Eye (tissue), 1 donor: ENCODE measurements around the gene DTNB.
"Not testable (repeated sequence)": the region's sequence is repeated elsewhere in the genome, so short reads cannot be mapped to it uniquely, and the experiment has no call there.

Source experiments
- DNase-seq: peaks from one replicate; pipeline ENCODE4 v3.0.0-alpha.2; 2015

DTNB gene

DNA sequence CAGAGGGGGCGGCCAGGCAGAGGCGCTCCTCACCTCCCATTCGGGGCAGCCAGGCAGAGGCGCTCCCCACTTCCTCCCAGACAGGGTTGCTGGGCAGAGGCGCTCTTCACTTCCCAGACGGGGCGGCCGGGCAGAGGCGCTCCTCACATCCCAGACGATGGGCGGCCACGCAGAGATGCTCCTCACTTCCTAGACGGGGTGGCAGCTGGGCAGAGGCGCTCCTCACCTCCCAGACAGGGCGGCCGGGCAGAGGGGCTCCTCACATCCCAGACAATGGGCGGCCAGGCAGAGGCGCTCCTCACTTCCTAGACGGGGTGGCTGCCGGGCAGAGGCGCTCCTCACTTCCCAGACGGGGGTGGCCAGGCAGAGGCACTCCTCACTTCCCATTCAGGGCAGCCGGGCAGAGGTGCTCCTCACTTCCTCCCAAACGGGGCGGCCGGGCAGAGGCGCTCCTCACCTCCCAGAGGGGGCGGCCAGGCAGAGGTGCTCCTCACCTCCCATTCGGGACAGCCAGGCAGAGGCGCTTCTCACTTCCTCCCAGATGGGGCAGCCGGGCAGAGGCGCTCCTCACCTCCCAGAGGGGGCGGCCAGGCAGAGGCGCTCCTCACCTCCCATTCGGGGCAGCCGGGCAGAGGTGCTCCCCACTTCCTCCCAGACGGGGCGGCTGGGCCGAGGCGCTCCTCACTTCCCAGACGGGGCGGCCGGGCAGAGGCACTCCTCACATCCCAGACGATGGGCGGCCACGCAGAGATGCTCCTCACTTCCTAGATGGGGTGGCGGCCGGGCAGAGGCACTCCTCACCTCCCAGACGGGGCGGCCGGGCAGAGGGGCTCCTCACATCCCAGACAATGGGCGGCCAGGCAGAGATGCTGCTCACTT lies 137.7 kb downstream of the DTNB start:
- DNase-seq: not testable (repeated sequence)

DNA sequence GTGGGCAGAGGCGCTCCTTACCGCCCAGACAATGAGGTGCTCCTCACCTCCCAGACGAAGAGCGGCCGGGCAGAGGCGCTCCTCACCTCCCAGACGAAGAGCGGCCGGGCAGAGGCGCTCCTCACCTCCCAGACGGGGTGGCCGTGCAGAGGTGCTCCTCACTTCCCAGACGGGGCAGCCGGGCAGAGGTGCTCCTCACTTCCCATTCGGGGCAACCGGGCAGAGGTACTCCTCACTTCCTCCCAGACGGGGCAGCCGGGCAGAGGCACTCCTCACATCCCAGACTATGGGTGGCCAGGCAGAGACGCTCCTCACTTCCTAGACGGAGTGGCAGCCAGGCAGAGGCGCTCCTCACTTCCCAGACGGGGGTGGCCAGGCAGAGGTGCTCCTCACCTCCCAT lies 138.4 kb downstream of the DTNB start:
- DNase-seq: not testable (repeated sequence)

DNA sequence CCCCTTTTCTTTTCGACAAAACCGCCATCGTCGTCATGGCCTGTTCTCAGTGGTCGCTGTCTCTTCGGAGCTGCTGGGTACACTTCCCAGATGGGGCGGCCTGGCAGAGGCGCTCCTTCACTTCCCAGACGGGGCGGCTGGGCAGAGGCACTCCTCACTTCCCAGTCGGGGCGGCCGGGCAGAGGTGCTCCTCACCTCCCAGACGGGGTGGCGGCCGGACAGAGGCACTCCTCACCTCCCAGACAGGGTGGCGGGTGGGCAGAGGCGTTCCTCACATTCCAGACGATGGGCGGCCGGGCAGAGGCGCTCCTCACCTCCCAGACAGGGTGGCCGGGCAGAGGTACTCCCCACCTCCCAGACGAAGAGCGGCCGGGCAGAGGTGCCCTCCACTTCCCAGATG lies 138.9 kb downstream of the DTNB start:
- no peak for DNase-seq

DNA sequence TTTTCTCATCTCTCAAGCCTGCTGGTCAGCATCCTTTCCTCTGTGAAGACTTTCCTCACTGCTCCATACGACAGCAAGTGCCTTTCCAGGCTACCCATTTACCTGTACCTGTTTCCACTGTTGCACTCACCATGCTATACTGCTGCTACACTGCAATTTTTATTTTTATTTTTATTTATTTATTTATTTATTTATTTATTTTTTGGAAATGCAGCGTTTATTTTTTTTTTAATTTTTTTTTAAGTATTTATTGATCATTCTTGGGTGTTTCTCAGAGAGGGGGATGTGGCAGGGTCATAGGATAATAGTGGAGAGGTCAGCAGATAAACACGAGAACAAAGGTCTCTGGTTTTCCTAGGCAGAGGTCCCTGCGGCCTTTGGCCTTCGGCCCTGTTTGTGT lies 139.6 kb downstream of the DTNB start:
- DNase-seq: not testable (repeated sequence)

GRCh38 chr2:25532521-25532920 lies 140.9 kb downstream of the DTNB start:
- no peak for DNase-seq

DNA sequence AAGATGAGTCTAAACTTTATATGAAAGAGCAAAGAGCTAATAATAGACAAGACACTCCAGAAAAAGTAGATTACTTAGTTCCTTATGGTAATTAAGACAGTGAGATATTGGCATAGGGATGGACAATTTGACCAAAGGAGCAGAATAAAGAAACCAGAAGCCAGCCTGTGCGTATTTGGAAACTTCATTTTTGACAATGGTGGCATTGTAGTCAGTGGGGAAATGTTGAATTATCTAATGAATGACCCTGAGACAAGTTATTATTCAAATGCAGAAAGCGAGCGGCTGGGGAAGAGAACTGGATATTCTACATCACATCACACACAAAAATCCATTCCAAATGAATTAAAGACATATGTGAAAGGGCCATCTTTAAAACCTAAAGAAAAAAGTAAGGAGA lies 144.3 kb downstream of the DTNB start:
- DNase-seq: no peak

- no peak for DNase-seq
These were observed 145.2 kb downstream of the DTNB start for GRCh38 chr2:25528173-25528572.

DNA sequence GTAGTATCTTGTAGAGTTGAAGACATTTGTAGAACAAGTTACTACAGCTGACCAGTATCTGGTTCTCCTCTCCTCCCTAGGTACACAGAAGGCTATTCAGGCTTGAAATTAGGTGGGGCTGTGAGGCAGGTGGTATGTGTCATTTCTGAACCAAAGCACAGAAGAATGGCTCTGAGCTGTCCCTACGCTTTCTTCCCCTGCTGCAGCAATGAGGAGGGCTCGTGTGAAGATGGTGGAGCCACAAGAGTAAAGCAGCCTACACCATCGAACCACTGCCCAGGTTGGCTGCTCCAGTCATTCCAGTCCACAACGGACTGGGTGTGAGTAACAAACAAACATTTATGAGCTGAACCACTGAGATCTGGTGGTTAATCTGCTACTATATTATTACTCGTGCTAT lies 148.9 kb downstream of the DTNB start:
- no peak for DNase-seq

DNA sequence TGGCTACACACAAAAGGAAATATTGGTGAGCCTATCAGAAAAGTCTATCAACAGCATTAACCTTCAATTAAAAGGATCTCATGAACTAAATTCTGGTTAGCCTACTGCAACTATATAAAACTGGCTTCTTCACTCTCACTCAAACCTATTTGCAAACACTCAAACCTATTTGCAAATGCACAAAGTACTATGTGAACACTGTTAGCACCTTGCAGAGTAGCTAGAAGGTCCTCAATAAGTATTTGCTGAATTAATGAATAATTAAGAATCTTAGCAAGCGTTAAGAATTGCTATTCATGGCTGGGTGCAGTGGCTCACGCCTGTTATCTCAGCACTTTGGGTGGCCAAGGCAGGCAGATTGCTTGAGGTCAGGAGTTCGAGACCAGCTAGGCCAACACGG lies 150.3 kb downstream of the DTNB start:
- no peak for DNase-seq

GRCh38 chr2:25521665-25522387 lies 151.6 kb downstream of the DTNB start:
- DNase-seq: peak; percentile 85

GRCh38 chr2:25521126-25521525 lies 152.3 kb downstream of the DTNB start:
- no peak for DNase-seq

DNA sequence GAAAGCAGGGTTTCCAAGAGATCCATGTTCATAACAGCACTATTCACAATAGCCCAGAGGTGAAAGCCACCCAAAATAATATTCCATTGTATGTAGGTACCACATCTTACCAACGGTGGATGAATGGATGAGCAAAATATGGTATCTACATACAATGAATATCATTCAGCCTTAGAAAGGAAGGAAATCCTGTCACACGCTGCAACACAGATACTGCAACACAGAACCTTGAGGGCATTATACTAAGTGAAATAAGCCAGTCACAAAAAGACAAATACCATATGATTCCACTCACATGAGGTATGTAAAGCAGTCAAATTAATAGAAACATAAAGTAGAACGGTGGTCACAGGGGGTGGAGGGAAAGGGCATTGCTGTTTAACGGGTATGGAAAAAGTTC lies 155.7 kb downstream of the DTNB start:
- DNase-seq: no peak

DNA sequence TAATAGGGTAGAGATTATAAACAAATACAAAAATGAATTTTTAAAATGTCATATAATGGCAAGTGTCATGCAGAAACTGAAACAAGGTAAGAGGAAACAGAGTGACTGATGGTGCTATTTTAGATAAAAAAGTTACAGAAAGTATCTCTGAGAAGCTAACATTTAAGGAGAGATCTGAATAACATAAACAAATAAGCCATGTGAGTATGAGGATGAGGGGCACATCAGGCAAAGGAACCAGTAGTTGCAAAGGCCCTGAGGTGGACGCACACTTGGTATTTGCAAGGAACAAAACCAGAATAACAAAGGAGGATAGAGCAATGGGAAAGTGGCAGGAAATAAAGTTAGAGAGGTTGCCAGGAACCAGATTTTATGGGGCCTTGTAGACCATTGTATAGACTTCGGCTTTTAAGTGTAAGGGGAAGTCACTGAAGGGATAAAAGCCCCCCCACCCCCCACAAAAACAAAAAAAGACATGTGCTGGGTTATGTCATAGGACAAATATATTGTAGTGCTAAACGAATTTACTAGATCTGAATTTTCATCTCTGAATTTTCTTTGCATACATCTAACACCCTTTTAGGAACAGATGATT lies 159.2 kb downstream of the DTNB start:
- no peak for DNase-seq

DNA sequence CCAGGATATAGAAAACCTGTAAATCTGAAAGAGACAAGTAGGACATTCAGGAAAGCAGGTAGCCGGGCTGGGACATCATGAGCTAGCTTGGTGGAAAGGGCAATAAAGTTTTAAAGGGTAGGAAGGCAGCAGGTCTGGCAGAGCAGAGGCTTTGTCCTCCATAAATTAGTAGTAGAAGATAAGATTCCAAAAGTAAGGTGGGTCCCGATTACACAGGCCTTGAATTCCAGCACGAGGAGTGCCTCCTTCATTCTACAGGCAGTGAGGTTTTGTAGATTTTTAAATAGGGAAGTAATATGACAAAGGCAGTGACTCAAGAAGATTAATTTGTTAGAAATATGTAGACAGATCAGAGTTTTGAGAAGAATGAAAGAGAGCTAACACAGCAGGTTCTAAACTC lies 160.7 kb downstream of the DTNB start:
- DNase-seq: no peak

DNA sequence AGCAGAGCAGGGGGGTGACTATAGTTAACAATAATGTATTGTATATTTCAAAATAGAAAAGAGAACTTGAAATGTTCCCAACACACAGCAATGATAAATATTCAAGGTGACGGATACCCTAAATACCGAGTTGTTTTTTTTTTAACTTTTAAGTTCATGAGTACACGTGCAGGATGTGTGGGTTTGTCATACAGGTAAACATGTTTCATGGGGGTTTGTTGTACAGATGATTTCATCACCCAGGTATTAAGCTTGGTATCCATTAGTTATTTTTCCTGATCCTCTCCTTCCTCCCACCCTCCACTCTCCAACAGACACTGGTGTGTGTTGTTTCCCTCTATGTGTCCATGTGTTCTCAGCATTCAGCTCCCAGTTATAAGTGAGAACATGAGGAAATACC lies 167.2 kb downstream of the DTNB start:
- no peak for DNase-seq

DNA sequence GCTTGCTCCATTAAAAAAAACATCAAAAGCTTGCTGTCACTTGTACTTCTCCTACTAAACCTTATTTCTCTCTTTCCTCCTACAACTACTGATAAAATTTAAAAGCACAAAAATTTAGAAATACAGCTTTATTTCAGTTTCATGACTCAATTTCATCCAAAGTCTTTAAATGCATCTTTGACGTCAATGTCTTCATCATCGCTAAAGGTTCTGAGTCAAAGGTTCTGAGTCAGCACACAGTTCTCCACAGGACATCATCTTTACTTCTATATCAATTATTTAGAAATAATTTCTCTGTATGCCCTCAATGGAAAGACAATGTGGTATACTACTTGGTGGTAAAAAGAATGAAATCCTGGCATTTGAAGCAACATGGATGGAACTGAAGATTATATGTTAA lies 167.8 kb downstream of the DTNB start:
- no peak for DNase-seq

DNA sequence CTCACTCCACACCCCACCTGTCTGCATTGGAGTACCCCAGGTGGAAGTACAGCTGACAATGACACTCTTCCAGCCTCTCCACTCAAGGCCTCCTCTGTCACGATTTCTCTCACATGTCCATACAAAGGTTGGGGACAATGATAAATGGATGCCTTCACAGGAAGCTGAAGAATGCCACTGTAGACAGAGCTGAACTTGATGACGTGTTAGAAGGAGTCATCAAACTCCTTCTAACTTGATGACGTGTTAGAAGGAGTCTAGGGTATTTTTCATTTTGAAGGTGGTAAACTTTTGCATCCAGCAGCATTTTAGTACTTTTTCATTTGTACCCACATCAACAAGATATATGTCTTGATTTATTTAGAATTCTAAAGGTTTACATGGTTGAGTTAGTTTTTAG lies 168.2 kb downstream of the DTNB start:
- no peak for DNase-seq

GRCh38 chr2:25504266-25504665 lies 169.1 kb downstream of the DTNB start:
- DNase-seq: no peak

- no peak for DNase-seq
These were observed 174.2 kb downstream of the DTNB start for GRCh38 chr2:25499157-25499556.

DNA sequence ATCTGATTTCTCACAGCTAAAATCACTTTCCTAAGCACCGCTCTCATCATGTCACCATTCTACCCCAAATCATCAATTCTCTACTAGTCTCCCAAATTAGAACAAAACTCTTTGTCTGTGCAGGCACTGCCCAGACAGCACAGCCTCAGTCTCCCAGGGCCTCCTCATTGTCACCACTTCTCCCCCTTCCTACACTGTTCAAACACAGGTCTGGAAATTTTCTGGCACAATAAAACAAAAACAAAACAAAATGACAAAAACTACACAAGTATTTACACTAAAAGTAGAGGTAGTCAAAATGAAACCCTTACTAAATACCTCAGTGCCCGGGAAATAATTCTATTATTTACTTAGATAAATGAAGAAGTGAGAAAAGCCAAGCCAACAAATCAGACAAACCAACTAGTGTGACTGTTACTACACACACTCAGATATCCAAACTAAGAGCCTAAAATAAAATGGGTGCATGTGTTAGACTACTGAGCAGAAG lies 175.4 kb downstream of the DTNB start:
- DNase-seq: no peak

DNA sequence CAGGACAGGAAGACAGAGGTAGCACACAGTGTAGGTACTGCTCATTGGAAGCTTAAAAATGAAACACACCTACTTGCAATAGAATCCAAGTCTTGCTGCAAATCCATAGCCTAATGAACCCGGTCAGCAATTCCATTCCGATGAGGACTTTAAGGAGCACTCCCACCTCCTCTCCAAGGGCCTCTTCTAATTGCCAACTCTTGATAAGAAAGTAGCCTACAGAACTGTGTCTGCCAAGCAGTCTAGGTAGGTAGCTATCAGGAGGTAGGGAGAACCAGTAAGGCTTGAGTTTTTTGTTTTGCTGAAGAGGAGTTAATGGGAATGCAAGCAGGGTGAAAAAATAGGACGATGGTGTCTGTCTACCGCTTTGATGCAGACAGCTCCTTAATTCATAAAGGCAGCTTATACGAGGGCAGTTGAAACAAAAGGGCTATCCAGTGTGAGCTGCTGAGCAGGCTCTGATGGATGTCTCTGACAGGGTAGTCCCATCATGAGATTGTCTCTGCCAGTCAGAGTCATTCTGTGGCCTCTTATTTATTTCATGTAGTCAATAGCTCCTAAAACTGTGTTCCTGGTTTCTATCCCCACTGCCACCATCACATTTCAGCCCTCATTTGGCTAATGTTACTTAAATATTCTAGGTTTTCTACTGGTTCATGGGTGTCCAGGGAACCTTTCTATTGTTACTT lies 176.0 kb downstream of the DTNB start:
- no peak for DNase-seq

DNA sequence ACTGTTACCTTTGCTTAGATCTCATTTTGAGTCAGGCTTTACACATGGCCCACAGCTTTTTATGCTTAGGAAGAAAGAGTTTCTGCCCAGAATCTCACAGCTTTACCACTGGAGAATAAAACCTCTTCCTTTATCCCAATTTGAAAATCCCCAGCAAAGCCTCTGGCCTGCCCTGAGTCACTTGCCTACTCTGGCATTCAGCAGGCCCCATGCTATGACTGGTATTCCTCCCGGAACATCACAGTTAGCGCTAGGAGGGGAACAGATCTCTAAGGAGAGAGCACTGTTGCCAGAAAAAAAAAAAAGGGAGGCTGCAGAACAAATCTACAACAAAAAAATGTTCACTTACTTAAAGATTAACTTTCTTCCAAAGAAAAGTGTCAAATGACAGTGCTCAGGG lies 178.8 kb downstream of the DTNB start:
- DNase-seq: no peak

DNA sequence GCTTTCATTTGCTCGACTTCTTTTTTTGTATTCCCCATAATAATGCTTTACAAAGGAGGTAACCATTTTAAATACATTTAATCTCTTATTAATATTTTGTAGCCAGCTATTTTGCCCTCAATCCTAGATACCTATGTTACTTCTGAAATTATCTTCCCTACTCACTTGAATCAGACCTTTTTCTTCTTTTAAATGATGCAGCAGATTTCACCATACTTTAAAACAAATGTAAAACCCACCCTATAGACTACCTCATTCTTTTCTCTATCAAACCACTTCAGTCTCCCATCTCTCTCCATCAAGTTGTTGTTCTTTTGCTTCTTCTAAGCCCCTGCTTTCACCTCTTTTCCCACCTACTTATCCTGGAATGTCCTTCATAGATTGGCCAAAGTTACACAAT lies 180.2 kb downstream of the DTNB start:
- DNase-seq: no peak
